ENCODE results near the gene KYNU.
"Not testable (repeated sequence)": the region's sequence is repeated elsewhere in the genome, so short reads cannot be mapped to it uniquely, and the experiment has no call there.

The KYNU gene

DNA sequence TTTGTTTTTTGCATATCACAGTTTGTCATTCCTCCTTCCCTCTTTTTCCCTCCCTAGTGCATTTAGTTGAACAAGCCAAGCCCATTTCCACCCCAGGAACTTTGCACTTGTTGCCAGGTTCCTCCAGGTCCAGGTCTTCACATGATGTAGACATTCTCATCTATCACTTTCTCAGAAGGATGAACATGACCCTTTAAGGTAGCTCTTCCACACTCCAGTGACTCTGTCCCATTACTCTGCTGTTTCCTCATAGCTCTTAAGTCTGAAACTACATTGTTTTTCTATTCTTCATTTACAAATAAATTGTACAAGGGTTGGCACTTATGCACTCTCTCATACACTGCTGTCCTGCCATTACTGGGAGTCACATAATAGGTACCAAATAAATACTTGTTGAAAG, 6.1 kb downstream of the KYNU start:
- DNase-seq (ENCODE audit: low read depth): no peak
- TF ChIP-seq, protein P1, sequence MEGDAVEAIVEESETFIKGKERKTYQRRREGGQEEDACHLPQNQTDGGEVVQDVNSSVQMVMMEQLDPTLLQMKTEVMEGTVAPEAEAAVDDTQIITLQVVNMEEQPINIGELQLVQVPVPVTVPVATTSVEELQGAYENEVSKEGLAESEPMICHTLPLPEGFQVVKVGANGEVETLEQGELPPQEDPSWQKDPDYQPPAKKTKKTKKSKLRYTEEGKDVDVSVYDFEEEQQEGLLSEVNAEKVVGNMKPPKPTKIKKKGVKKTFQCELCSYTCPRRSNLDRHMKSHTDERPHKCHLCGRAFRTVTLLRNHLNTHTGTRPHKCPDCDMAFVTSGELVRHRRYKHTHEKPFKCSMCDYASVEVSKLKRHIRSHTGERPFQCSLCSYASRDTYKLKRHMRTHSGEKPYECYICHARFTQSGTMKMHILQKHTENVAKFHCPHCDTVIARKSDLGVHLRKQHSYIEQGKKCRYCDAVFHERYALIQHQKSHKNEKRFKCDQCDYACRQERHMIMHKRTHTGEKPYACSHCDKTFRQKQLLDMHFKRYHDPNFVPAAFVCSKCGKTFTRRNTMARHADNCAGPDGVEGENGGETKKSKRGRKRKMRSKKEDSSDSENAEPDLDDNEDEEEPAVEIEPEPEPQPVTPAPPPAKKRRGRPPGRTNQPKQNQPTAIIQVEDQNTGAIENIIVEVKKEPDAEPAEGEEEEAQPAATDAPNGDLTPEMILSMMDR (IDR thresholded peaks at IDR 0.05; ENCODE audit: insufficient read depth, low read depth, low read length, missing control alignments): no peak
- H3K4me3 ChIP-seq (ENCODE audit: low read length): no peak overlapping the region

DNA sequence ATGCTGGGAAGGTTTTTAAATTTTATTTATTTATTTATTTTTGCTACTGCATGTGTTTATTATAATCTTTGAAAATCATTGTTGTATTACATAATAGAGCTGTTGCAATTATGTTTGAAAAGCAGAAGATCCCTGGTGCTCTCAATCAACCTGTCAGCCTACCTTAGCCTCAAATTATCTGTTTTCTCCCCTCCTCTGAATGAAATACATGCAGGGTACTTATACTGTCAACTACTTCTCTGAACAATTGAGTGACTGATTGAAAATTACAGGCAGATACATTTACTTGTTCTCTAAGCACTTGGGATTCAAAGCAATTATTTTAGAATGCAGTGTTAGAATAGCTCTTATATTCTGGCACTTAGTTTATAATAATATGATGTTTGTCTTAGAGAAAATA, 8.1 kb downstream of the KYNU start:
- H3K4me3 ChIP-seq (ENCODE audit: low read length): no peak overlapping the region
- no peak for DNase-seq (ENCODE audit: low read depth)
- TF ChIP-seq, protein P1 (IDR thresholded peaks at IDR 0.05; ENCODE audit: insufficient read depth, low read depth, low read length, missing control alignments): no peak

DNA sequence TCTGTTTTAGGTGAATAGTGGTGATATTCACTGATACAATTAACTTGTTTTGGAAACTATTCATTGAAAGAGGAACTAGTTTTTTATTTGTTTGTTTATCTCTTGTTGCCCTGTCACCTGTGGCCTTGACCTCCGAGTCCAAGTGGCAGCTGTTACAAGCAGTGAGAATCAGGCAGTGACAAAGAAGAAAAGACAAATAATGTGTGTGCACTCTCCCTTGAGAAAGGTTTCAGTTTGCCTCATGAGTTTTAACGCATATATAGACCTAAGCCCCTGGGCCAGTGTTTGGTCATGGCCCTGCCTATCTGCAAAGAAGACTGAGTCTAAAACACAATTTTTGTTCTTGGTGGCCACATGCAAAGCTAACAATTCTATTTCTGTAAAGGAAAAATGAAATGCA, 15.3 kb downstream of the KYNU start:
- H3K4me3 ChIP-seq (ENCODE audit: low read length): no peak overlapping the region
- TF ChIP-seq, protein P1 (IDR thresholded peaks at IDR 0.05; ENCODE audit: insufficient read depth, low read depth, low read length, missing control alignments): no peak
- no peak for DNase-seq (ENCODE audit: low read depth)

DNA sequence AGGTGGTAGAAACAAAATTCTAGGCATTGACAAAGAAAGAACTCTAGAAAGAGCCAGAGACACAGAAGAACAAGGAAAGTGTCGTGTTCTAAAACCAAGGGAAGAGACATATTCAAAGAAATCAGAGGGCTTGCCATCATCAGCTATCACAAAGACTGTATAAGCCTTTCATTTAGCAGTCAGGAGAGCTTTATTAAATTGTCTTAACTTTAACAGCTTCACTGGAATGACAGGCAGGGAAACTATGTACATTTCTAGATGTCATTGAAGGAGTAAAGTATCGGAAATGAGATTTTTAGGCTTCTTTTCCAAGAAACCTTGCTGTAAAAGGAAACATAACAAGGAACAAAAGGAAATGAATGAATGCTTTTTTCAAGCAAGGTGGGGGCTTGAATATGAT, 15.8 kb downstream of the KYNU start:
- H3K4me3 ChIP-seq (ENCODE audit: low read length): no peak overlapping the region
- DNase-seq (ENCODE audit: low read depth): no peak
- TF ChIP-seq, protein P1 (IDR thresholded peaks at IDR 0.05; ENCODE audit: insufficient read depth, low read depth, low read length, missing control alignments): no peak

DNA sequence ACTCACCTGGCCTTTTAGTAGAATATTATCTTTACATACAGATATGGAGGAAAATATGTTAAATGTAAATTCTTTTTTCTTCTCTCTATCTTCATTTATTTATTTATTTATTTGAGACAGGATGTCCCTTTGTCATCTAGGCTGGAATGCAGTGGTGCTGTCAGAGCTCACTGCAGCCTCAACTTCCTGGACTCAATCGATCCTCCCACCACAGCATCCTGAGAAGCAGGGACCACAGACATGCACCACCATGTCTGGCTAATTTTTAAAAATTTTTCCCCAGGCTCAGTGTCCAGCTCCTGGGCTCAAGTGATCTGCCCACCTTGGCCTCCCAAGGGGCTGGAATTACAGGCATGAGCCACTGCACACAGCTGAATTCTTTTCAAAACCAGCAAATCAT, 20.3 kb downstream of the KYNU start:
- no peak for DNase-seq (ENCODE audit: low read depth)
- TF ChIP-seq, protein P1 (IDR thresholded peaks at IDR 0.05; ENCODE audit: insufficient read depth, low read depth, low read length, missing control alignments): no peak
- H3K4me3 ChIP-seq (ENCODE audit: low read length): no peak overlapping the region

DNA sequence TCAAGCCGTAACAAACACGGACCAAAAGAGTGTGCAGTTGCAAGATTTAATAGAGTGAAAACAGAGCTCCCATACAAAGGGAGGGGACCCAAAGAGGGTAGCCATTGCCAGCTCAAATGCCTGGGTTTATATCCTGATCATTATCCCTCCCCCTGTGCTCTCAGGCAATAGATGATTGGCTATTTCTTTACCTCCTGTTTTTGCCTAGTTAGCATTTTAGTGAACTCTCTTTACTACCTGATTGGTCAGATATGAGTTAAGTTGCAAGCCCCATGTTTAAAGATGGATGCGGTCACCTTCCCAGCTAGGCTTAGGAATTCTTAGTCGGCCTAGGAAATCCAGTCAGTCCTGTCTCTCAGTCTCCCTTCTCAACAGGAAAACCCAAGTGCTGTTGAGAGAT, 22.9 kb downstream of the KYNU start:
- H3K4me3 ChIP-seq (ENCODE audit: low read length); DNase-seq (ENCODE audit: low read depth): not testable (repeated sequence)

DNA sequence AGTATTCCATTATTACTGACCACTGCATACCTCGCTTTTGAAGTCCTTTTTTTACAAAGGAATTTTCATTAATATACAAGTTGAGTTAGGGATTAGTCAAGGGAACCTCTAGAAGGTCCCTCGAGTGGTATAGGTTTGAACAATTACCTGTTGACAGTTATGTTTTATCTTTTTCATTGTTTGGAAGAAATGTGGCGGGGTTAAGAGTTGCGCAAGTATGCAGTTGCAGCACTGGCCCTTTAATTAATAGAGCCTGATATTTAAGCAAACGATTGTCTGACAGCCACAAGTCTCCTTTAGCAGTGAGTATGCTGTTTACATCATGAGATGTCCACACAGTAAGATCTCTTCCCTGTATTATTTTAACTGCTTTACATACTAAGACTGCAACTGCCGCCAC, 24.3 kb downstream of the KYNU start:
- TF ChIP-seq, protein P1 (IDR thresholded peaks at IDR 0.05; ENCODE audit: insufficient read depth, low read depth, low read length, missing control alignments): no peak

DNA sequence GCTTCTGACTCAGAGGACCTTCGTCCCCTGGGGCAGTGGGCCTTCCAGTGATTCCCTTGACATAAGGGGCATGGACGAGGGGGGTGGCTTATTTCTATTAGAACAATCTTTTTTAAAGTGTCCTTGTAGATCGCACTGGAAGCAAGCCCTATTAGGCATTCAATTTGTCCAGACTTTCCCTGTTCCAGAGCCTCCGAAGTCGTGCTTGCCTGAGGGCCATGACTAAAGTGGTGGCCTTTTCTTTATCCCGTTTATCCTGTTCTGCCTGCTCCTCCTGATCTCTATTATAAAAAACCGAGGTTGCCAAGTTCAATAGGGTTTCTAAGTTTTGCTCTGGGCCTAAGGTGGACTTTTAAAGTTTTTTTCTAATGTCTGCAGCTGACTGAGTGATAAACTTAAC, 26.3 kb downstream of the KYNU start:
- not testable (repeated sequence) for H3K4me3 ChIP-seq (ENCODE audit: low read length)
- peak; percentile 87 for DNase-seq (ENCODE audit: low read depth)

More for the DNA sequence above, 24.3 kb downstream of the KYNU start:
- no peak overlapping the region for H3K4me3 ChIP-seq (ENCODE audit: low read length)
- no peak for DNase-seq (ENCODE audit: low read depth)
